Measurements from ENCODE around the gene ROCK1. TPM values are rescaled to one million over a fixed set of nuclear protein-coding genes. Genes with fewer than 3 reads are reported as not detected.
"Not testable (repeated sequence)": the region's sequence is repeated elsewhere in the genome, so short reads cannot be mapped to it uniquely, and the experiment has no call there.

The ROCK1 gene
- total RNA-seq, 1 donor from 2014 or later = 66.2 TPM

GRCh38 chr18:20963027-20963426 is 148.6 kb downstream of the ROCK1 start:
- Mint-ChIP-seq H3K27me3 (ENCODE audit: insufficient read depth, low read depth) (no peaks in the 10 kb centered on the region), H3K36me3 (peaks cover 6% of the 10 kb centered on the region), H3K4me3 (no peak overlapping the region), H3K9me3 (no peaks in the 10 kb centered on the region), H3K27ac (no peak overlapping the region), H3K4me1 (no peaks in the 10 kb centered on the region)
- H3K36me3 ChIP-seq = peaks cover 4% of the 10 kb centered on the region
- no peaks in the 10 kb centered on the region for H3F3A ChIP-seq (ENCODE audit: low read depth)
- no peaks in the 10 kb centered on the region for H3K4me1 ChIP-seq
- no peak for DNase-seq (ENCODE audit: low spot score)
- H3K4me2 ChIP-seq = no peak overlapping the region
- no peaks in the 10 kb centered on the region for H3K9me3 ChIP-seq (ENCODE audit: low read depth)
- H3K9ac ChIP-seq = no peak overlapping the region
- no peak overlapping the region for H2AFZ ChIP-seq (replicated peaks)
- no peaks in the 10 kb centered on the region for H3K27me3 ChIP-seq
- no peak overlapping the region for H3K27ac ChIP-seq
- TF ChIP-seq EZH2 (IDR thresholded peaks at IDR 0.05) (no peak), CTCF (IDR thresholded peaks at IDR 0.05) (no peak), EZH2phosphoT487 (IDR thresholded peaks at IDR 0.05) (no peak)
- no peaks in the 10 kb centered on the region for H4K20me1 ChIP-seq (ENCODE audit: low read depth)
- no peaks in the 10 kb centered on the region for H3K79me2 ChIP-seq (ENCODE audit: low read depth)
- no peak overlapping the region for H3K4me3 ChIP-seq

- H3K4me1 Mint-ChIP-seq = no peaks in the 10 kb centered on the region
- DNase-seq (ENCODE audit: low spot score) = no peak
- no peak overlapping the region for H2AFZ ChIP-seq (replicated peaks)
- no peaks in the 10 kb centered on the region for H3K4me1 ChIP-seq
- no peaks in the 10 kb centered on the region for H3K27me3 ChIP-seq
- H4K20me1 ChIP-seq (ENCODE audit: low read depth) = no peaks in the 10 kb centered on the region
- no peaks in the 10 kb centered on the region for H3K9me3 ChIP-seq (ENCODE audit: low read depth)
- no peaks in the 10 kb centered on the region for H3K27me3 Mint-ChIP-seq (ENCODE audit: insufficient read depth, low read depth)
- no peak overlapping the region for H3K4me3 Mint-ChIP-seq
- peaks cover 4% of the 10 kb centered on the region for H3K36me3 ChIP-seq
- no peak overlapping the region for H3K4me3 ChIP-seq
- H3F3A ChIP-seq (ENCODE audit: low read depth) = no peaks in the 10 kb centered on the region
- peaks cover 7% of the 10 kb centered on the region for H3K36me3 Mint-ChIP-seq
- no peak overlapping the region for H3K27ac ChIP-seq
- H3K4me2 ChIP-seq = no peak overlapping the region
- no peak overlapping the region for H3K27ac Mint-ChIP-seq
- no peak overlapping the region for H3K9ac ChIP-seq
- H3K9me3 Mint-ChIP-seq = peaks cover 3% of the 10 kb centered on the region
- H3K79me2 ChIP-seq (ENCODE audit: low read depth) = no peaks in the 10 kb centered on the region
- TF ChIP-seq EZH2 (IDR thresholded peaks at IDR 0.05) (no peak), EZH2phosphoT487 (IDR thresholded peaks at IDR 0.05) (no peak), CTCF (IDR thresholded peaks at IDR 0.05) (no peak)
These were observed 150.9 kb downstream of the ROCK1 start for GRCh38 chr18:20960735-20961134.

- H3K9me3 ChIP-seq (ENCODE audit: low read depth); H3K27ac ChIP-seq; H3K4me1 Mint-ChIP-seq; H3K27ac Mint-ChIP-seq; H3K4me2 ChIP-seq; H3K27me3 ChIP-seq; H3F3A ChIP-seq (ENCODE audit: low read depth); H3K4me1 ChIP-seq; H4K20me1 ChIP-seq (ENCODE audit: low read depth); H3K36me3 ChIP-seq; H3K4me3 Mint-ChIP-seq; DNase-seq (ENCODE audit: low spot score); H2AFZ ChIP-seq (replicated peaks); H3K36me3 Mint-ChIP-seq; H3K4me3 ChIP-seq; H3K27me3 Mint-ChIP-seq (ENCODE audit: insufficient read depth, low read depth); H3K79me2 ChIP-seq (ENCODE audit: low read depth); H3K9ac ChIP-seq; H3K9me3 Mint-ChIP-seq: not testable (repeated sequence)
These were observed 160.8 kb downstream of the ROCK1 start for GRCh38 chr18:20950827-20951226.

Small RNA genes lying within 50 kb of the gene (small RNA-seq; reads per million reads assigned to genes)
- not detected for gene RNU6-120P

Other genes starting within 250 kb of the ROCK1 start
- gene GREB1L, start 130.4 kb upstream of the ROCK1 start, total RNA-seq (ENCODE audit: low replicate concordance) = 251 and 278 TPM in 2 replicates